Measurements from ENCODE around the gene FCN3. TPM values are rescaled to one million over a fixed set of nuclear protein-coding genes. Genes with fewer than 3 reads are reported as not detected.

Gene FCN3
- total and polyA plus RNA-seq, 4 experiments from 2014 or later, result not detected

GRCh38 chr1:27364696-27365371 lies 9.8 kb downstream of the FCN3 start:
- no peak overlapping the region for H3K27ac ChIP-seq (ENCODE audit: low read depth, low read length)
- peaks cover 21% of the 10 kb centered on the region for H3K4me1 ChIP-seq (ENCODE audit: insufficient read depth, low read length)

GRCh38 chr1:27363766-27364695 lies 10.6 kb downstream of the FCN3 start:
- H3K4me1 Mint-ChIP-seq, result peaks cover 23 to 64% (median 32%) of the 10 kb centered on the region in 4 donors
- peak overlapping the region in 4 of 8 donors; percentile 20 to 57 (median 28) for H3K4me3 Mint-ChIP-seq
- POLR2A ChIA-PET (ENCODE audit: partially characterized antibody), result interaction anchor here (2.7 to 15.5 kb wide), 2 partner anchors 10 to 21 kb away, joined by 11 to 202 read pairs; partner anchors contain the start of gene SYTL1
- intact Hi-C loops (cut with micrococcal nuclease), result loop anchor here (2.0 kb wide), 1 partner anchor 25 kb away; no protein-coding TSS in a partner anchor
- H3K9me3 Mint-ChIP-seq, result peaks cover 0 to 2% (median 0%) of the 10 kb centered on the region in 8 donors
- Histone ChIP-seq H3K4me3 (ENCODE audit: low read length in 2 of 2) (no peak overlapping the region), H3K9me3 (ENCODE audit: control insufficient read depth in 1 of 2, low read length in 2 of 2) (no peaks in the 10 kb centered on the region), H3K36me3 (ENCODE audit: insufficient read depth, low read length) (no peaks in the 10 kb centered on the region), H3K4me1 (ENCODE audit: insufficient read depth, low read length) (peaks cover 29% of the 10 kb centered on the region), H3K27ac (ENCODE audit: low read depth, low read length) (no peak overlapping the region), H3K27me3 (ENCODE audit: insufficient read depth, low read length) (no peaks in the 10 kb centered on the region)
- no peak for DNase-seq
- no peaks in the 10 kb centered on the region for H3K27me3 Mint-ChIP-seq
- CTCF ChIA-PET (ENCODE audit: partially characterized antibody), result interaction anchor here (0.6 to 8.4 kb wide), 4 partner anchors 24 to 498 kb away, joined by 3 to 54 read pairs (median 15); no protein-coding TSS in a partner anchor
- H3K27ac Mint-ChIP-seq, result peak overlapping the region in 1 of 7 donors; percentile 82
- H3K36me3 Mint-ChIP-seq, result peaks cover 0 to 3% of the 10 kb centered on the region in 2 donors

More at GRCh38 chr1:27364696-27365371, 9.8 kb downstream of the FCN3 start:
- ChIA-PET POLR2A (ENCODE audit: partially characterized antibody) (interaction anchor here (0.7 to 3.0 kb wide), 10 partner anchors 7 to 298 kb away, joined by 3 to 25 read pairs (median 8); partner anchors contain the start of gene SYTL1), CTCF (ENCODE audit: partially characterized antibody) (interaction anchor here (1.0 to 8.4 kb wide), 12 partner anchors 9 to 67 kb away, joined by 3 to 54 read pairs (median 5); no protein-coding TSS in a partner anchor)
- no peaks in the 10 kb centered on the region for H3K9me3 ChIP-seq (ENCODE audit: control insufficient read depth in 1 of 2, low read length in 2 of 2)
- Mint-ChIP-seq H3K9me3 (no peaks in the 10 kb centered on the region), H3K27ac (peak overlapping the region in 5 of 7 donors; percentile 49 to 88 (median 82)), H3K27me3 (no peaks in the 10 kb centered on the region), H3K4me3 (peak overlapping the region; percentile 86 to 94 (median 88)), H3K36me3 (peaks cover 0 to 2% of the 10 kb centered on the region in 2 donors), H3K4me1 (peaks cover 16 to 59% (median 27%) of the 10 kb centered on the region in 4 donors)
- DNase-seq, result no peak
- H3K4me3 ChIP-seq (ENCODE audit: low read length in 2 of 2), result peak overlapping the region in 1 of 2 donors; percentile 54
- H3K27me3 ChIP-seq (ENCODE audit: insufficient read depth, low read length), result no peaks in the 10 kb centered on the region
- intact Hi-C loops (cut with micrococcal nuclease), result loop anchor here (1.0 to 2.0 kb wide), 2 partner anchors 8 to 24 kb away; no protein-coding TSS in a partner anchor
- H3K36me3 ChIP-seq (ENCODE audit: insufficient read depth, low read length), result no peaks in the 10 kb centered on the region

- Mint-ChIP-seq H3K27ac (no peak overlapping the region), H3K4me1 (peaks cover 25 to 70% (median 43%) of the 10 kb centered on the region in 4 donors), H3K4me3 (peak overlapping the region in 5 of 8 donors; percentile 22 to 96 (median 57)), H3K27me3 (no peaks in the 10 kb centered on the region), H3K36me3 (peaks cover 0 to 3% of the 10 kb centered on the region in 2 donors), H3K9me3 (peaks cover 0 to 2% (median 0%) of the 10 kb centered on the region in 8 donors)
- H3K27me3 ChIP-seq (ENCODE audit: insufficient read depth, low read length), result no peaks in the 10 kb centered on the region
- no peaks in the 10 kb centered on the region for H3K9me3 ChIP-seq (ENCODE audit: control insufficient read depth in 1 of 2, low read length in 2 of 2)
- no peaks in the 10 kb centered on the region for H3K36me3 ChIP-seq (ENCODE audit: insufficient read depth, low read length)
- H3K4me1 ChIP-seq (ENCODE audit: insufficient read depth, low read length), result peaks cover 40% of the 10 kb centered on the region
- no peak for DNase-seq
- ChIA-PET POLR2A (ENCODE audit: partially characterized antibody) (interaction anchor here (15.5 kb wide), 1 partner anchor 18 kb away, joined by 202 read pairs; the partner anchor contains the start of gene SYTL1), CTCF (ENCODE audit: partially characterized antibody) (interaction anchor here (1.2 to 8.4 kb wide), 4 partner anchors 20 to 33 kb away, joined by 3 to 54 read pairs (median 6); partner anchors contain the start of genes GPR3 and SYTL1)
- intact Hi-C loops (cut with micrococcal nuclease), result no loop called here
- no peak overlapping the region for H3K27ac ChIP-seq (ENCODE audit: low read depth, low read length)
- H3K4me3 ChIP-seq (ENCODE audit: low read length in 2 of 2), result no peak overlapping the region
Measured at GRCh38 chr1:27361553-27361952, 13.1 kb downstream of the FCN3 start.

- Histone ChIP-seq H3K4me1 (ENCODE audit: insufficient read depth, low read length) (peaks cover 45% of the 10 kb centered on the region), H3K4me3 (ENCODE audit: low read length in 2 of 2) (peak overlapping the region in 1 of 2 donors; percentile 20), H3K27ac (ENCODE audit: low read depth, low read length) (no peak overlapping the region), H3K9me3 (ENCODE audit: control insufficient read depth in 1 of 2, low read length in 2 of 2) (no peaks in the 10 kb centered on the region), H3K27me3 (ENCODE audit: insufficient read depth, low read length) (no peaks in the 10 kb centered on the region), H3K36me3 (ENCODE audit: insufficient read depth, low read length) (no peaks in the 10 kb centered on the region)
- H3K36me3 Mint-ChIP-seq, result peaks cover 0 to 3% of the 10 kb centered on the region in 2 donors
- H3K27me3 Mint-ChIP-seq, result no peaks in the 10 kb centered on the region
- ChIA-PET CTCF (ENCODE audit: partially characterized antibody) (no interaction called here), POLR2A (ENCODE audit: partially characterized antibody) (interaction anchor here (1.0 to 15.5 kb wide), 2 partner anchors 18 to 43 kb away, joined by 3 to 202 read pairs; partner anchors contain the start of gene SYTL1)
- intact Hi-C loops (cut with micrococcal nuclease), result no loop called here
- H3K27ac Mint-ChIP-seq, result peak overlapping the region in 3 of 7 donors; percentile 41 to 88 (median 64)
- no peak for DNase-seq
- H3K4me3 Mint-ChIP-seq, result peak overlapping the region in 7 of 8 donors; percentile 42 to 96 (median 77)
- peaks cover 25 to 75% (median 47%) of the 10 kb centered on the region in 4 donors for H3K4me1 Mint-ChIP-seq
- peaks cover 0 to 2% (median 0%) of the 10 kb centered on the region in 8 donors for H3K9me3 Mint-ChIP-seq
Measured at GRCh38 chr1:27361044-27361402, 13.6 kb downstream of the FCN3 start.

- Mint-ChIP-seq H3K36me3 (peaks cover 0 to 3% of the 10 kb centered on the region in 2 donors), H3K4me1 (peaks cover 27 to 75% (median 50%) of the 10 kb centered on the region in 4 donors), H3K27me3 (no peaks in the 10 kb centered on the region), H3K27ac (peak overlapping the region; percentile 23 to 93 (median 62)), H3K9me3 (peaks cover 0 to 2% (median 0%) of the 10 kb centered on the region in 8 donors), H3K4me3 (peak overlapping the region; percentile 69 to 96 (median 83))
- peak; percentile 36 to 66 (median 42) for DNase-seq
- Histone ChIP-seq H3K27ac (ENCODE audit: low read depth, low read length) (peak overlapping the region; percentile 14), H3K4me1 (ENCODE audit: insufficient read depth, low read length) (peaks cover 50% of the 10 kb centered on the region), H3K36me3 (ENCODE audit: insufficient read depth, low read length) (no peaks in the 10 kb centered on the region), H3K4me3 (ENCODE audit: low read length in 2 of 2) (peak overlapping the region in 1 of 2 donors; percentile 20), H3K27me3 (ENCODE audit: insufficient read depth, low read length) (no peaks in the 10 kb centered on the region), H3K9me3 (ENCODE audit: control insufficient read depth in 1 of 2, low read length in 2 of 2) (no peaks in the 10 kb centered on the region)
- CTCF ChIA-PET (ENCODE audit: partially characterized antibody), result interaction anchor here (7.1 to 9.0 kb wide), 2 partner anchors 18 to 27 kb away, joined by 63 to 105 read pairs; partner anchors contain the start of gene SYTL1
- intact Hi-C loops (cut with micrococcal nuclease), result no loop called here
- POLR2A ChIA-PET (ENCODE audit: partially characterized antibody), result interaction anchor here (0.6 to 15.5 kb wide), 5 partner anchors 17 to 43 kb away, joined by 3 to 202 read pairs (median 3); partner anchors contain the start of gene SYTL1
Measured at GRCh38 chr1:27360159-27361043, 14.2 kb downstream of the FCN3 start.

- no peaks in the 10 kb centered on the region for H3K27me3 ChIP-seq (ENCODE audit: insufficient read depth, low read length)
Measured at GRCh38 chr1:27359822-27360158, 14.8 kb downstream of the FCN3 start.

More at GRCh38 chr1:27359822-27360158, 14.8 kb downstream of the FCN3 start:
- peaks cover 49% of the 10 kb centered on the region for H3K4me1 ChIP-seq (ENCODE audit: insufficient read depth, low read length)
- no peak overlapping the region for H3K27ac ChIP-seq (ENCODE audit: low read depth, low read length)
- CTCF ChIA-PET (ENCODE audit: partially characterized antibody), result interaction anchor here (7.1 to 9.0 kb wide), 2 partner anchors 17 to 27 kb away, joined by 63 to 105 read pairs; partner anchors contain the start of gene SYTL1
- H3K4me1 Mint-ChIP-seq, result peaks cover 22 to 73% (median 46%) of the 10 kb centered on the region in 4 donors
- no peaks in the 10 kb centered on the region for H3K27me3 Mint-ChIP-seq
- H3K36me3 ChIP-seq (ENCODE audit: insufficient read depth, low read length), result no peaks in the 10 kb centered on the region
- H3K4me3 Mint-ChIP-seq, result peak overlapping the region; percentile 69 to 96 (median 83)
- H3K27ac Mint-ChIP-seq, result peak overlapping the region; percentile 23 to 93 (median 62)
- POLR2A ChIA-PET (ENCODE audit: partially characterized antibody), result interaction anchor here (0.6 to 15.5 kb wide), 4 partner anchors 16 to 37 kb away, joined by 3 to 202 read pairs (median 3); partner anchors contain the start of gene SYTL1
- H3K36me3 Mint-ChIP-seq, result peaks cover 0 to 3% of the 10 kb centered on the region in 2 donors
- H3K9me3 Mint-ChIP-seq, result peaks cover 0 to 2% (median 0%) of the 10 kb centered on the region in 8 donors
- DNase-seq, result no peak
- intact Hi-C loops (cut with micrococcal nuclease), result no loop called here
- H3K9me3 ChIP-seq (ENCODE audit: control insufficient read depth in 1 of 2, low read length in 2 of 2), result no peaks in the 10 kb centered on the region
- peak overlapping the region in 1 of 2 donors; percentile 20 for H3K4me3 ChIP-seq (ENCODE audit: low read length in 2 of 2)

All from CD4-positive, alpha-beta memory T cell (primary cell).